GM12873 (cell line): ENCODE measurements around the gene RPGRIP1.

Experiments
- CTCF ChIP-seq: IDR thresholded peaks from 2 replicates; pipeline ENCODE4 v1.5.1; 2012; ENCODE audit warnings: low read depth, mild to moderate bottlenecking, moderate library complexity, low read length, control low read depth; ENCODE audit not compliant: insufficient read depth; ENCODE audit errors: missing control alignments

RPGRIP1 gene

GRCh38 chr14:21262410-21262809 is 17.5 kb upstream of the RPGRIP1 start:
- no peak for TF ChIP-seq CTCF

GRCh38 chr14:21263284-21264024 is 16.4 kb upstream of the RPGRIP1 start:
- no peak for TF ChIP-seq CTCF

GRCh38 chr14:21264025-21264801 is 15.7 kb upstream of the RPGRIP1 start:
- TF ChIP-seq CTCF: no peak

GRCh38 chr14:21267431-21267845 is 12.4 kb upstream of the RPGRIP1 start:
- TF ChIP-seq CTCF: no peak

- TF ChIP-seq CTCF: no peak
Measured at GRCh38 chr14:21267886-21268616, 11.8 kb upstream of the RPGRIP1 start.

GRCh38 chr14:21268617-21269251 is 11.1 kb upstream of the RPGRIP1 start:
- TF ChIP-seq CTCF: no peak
